ENCODE results near the gene CPO. TPM values are rescaled to one million over a fixed set of nuclear protein-coding genes. Genes with fewer than 3 reads are reported as not detected.

CPO gene, protein sequence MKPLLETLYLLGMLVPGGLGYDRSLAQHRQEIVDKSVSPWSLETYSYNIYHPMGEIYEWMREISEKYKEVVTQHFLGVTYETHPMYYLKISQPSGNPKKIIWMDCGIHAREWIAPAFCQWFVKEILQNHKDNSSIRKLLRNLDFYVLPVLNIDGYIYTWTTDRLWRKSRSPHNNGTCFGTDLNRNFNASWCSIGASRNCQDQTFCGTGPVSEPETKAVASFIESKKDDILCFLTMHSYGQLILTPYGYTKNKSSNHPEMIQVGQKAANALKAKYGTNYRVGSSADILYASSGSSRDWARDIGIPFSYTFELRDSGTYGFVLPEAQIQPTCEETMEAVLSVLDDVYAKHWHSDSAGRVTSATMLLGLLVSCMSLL
- total RNA-seq (1 to 10 TPM in 1 of 7 donors, under 1 TPM in 3, not detected in 3; 0.23 to 1.1 (median 0.34) TPM), polyA plus RNA-seq (10 to 100 TPM in 1 of 2 donors, under 1 TPM in 1; 0.17 to 31.8 TPM)
- long read RNA-seq, donor 1, result 0 reads
- long read RNA-seq, donor 2, result 0 reads
- long read RNA-seq, donor 3, result 0 reads

DNA sequence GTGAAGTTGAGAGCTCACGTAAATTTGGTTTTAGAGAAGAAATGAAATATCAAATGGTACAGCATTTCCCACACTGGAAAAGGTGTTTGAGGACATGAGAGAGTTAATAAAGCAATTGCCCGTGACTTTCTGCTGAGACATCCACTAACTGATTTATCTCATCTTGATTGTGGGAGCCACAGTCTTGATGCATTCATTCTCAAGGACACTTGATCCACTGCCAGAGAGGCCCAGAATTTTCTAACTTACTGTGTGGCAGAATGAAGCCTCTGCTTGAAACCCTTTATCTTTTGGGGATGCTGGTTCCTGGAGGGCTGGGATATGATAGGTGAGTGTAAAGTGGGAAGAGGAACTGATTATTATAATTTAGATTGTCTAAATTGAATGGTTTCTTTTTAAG is at the start of gene CPO:
CPO (plus strand) TSS at position 179 of the 400 bp plus-strand sequence; CDS start at position 261, 82 bp downstream.
- H3K36me3 ChIP-seq, result no peaks in the 10 kb centered on the region
- no peak for DNase-seq
- no peaks in the 10 kb centered on the region for H3K4me1 ChIP-seq (ENCODE audit: insufficient read depth)
- TF ChIP-seq POLR2A (IDR thresholded peaks at IDR 0.05), result no peak
- TF ChIP-seq, protein P1, sequence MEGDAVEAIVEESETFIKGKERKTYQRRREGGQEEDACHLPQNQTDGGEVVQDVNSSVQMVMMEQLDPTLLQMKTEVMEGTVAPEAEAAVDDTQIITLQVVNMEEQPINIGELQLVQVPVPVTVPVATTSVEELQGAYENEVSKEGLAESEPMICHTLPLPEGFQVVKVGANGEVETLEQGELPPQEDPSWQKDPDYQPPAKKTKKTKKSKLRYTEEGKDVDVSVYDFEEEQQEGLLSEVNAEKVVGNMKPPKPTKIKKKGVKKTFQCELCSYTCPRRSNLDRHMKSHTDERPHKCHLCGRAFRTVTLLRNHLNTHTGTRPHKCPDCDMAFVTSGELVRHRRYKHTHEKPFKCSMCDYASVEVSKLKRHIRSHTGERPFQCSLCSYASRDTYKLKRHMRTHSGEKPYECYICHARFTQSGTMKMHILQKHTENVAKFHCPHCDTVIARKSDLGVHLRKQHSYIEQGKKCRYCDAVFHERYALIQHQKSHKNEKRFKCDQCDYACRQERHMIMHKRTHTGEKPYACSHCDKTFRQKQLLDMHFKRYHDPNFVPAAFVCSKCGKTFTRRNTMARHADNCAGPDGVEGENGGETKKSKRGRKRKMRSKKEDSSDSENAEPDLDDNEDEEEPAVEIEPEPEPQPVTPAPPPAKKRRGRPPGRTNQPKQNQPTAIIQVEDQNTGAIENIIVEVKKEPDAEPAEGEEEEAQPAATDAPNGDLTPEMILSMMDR (IDR thresholded peaks at IDR 0.05), result no peak
- TF ChIP-seq EP300 (IDR thresholded peaks at IDR 0.05), result no peak
- no peak within 1 kb of the TSS for H3K4me3 ChIP-seq
- H3K27ac ChIP-seq, result no peak within 1 kb of the TSS
- WGBS, 3 donors, result 63 to 72% (median 71%) methylated on average over 2 of the region's 2 CpGs
- intact Hi-C loops (cut with DNase I), result no loop called here
- H3K27me3 ChIP-seq, result no peaks in the 10 kb centered on the region
- no peaks in the 10 kb centered on the region for H3K9me3 ChIP-seq

DNA sequence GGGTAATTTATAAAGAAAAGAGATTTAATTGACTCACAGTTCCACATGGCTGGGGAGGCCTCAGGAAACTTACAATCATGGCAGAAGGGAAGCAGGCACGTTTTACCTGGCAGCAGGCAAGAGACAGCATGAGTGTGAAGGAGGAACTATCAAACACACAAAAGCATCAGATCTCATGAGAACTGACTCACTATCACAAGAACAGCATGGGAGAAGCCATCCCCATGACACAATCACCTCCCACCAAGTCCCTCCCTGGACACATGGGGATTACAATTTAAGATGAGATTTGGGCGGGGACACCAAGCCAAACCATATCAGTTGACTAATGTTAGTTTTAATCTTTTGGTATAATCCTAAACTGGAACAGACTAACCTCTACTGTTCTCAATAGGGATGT is 49.1 kb upstream of the CPO start:
- H3K27ac ChIP-seq, result no peak overlapping the region
- no peaks in the 10 kb centered on the region for H3K27me3 ChIP-seq
- no peak for TF ChIP-seq EP300 (IDR thresholded peaks at IDR 0.05)
- no peak for TF ChIP-seq POLR2A (IDR thresholded peaks at IDR 0.05)
- TF ChIP-seq, protein P1 (IDR thresholded peaks at IDR 0.05), result no peak
- no peak for DNase-seq
- no peaks in the 10 kb centered on the region for H3K36me3 ChIP-seq
- intact Hi-C loops (cut with DNase I), result no loop called here
- no peak overlapping the region for H3K4me3 ChIP-seq
- H3K9me3 ChIP-seq, result no peaks in the 10 kb centered on the region
- WGBS, 3 donors, result 72 to 94% (median 81%) methylated on average over 2 of the region's 2 CpGs
- H3K4me1 ChIP-seq (ENCODE audit: insufficient read depth), result no peaks in the 10 kb centered on the region

DNA sequence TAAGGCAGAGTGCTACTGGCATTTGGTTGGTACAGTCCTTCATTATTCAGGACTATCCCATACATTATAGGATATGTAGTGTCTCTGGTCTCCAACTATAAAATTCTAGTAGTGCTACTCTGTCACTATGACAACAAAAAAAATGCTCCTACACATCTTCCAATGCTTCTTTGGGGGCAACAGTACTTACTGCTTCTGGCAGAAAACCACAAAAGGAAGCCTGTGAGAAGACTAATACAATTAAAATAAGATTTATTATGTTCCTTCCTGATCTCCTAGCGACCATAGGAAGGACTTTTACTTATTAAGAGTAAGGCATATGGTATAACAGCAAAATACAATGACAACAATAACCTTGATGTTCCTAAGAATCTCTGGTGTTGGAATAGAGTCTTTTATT is 48.4 kb upstream of the CPO start:
- H3K36me3 ChIP-seq, result no peaks in the 10 kb centered on the region
- H3K4me1 ChIP-seq (ENCODE audit: insufficient read depth), result no peaks in the 10 kb centered on the region
- 15 to 41% (median 25%) methylated on average over 1 of the region's 1 CpG for WGBS, 3 donors
- TF ChIP-seq POLR2A (IDR thresholded peaks at IDR 0.05) (no peak), EP300 (IDR thresholded peaks at IDR 0.05) (no peak)
- TF ChIP-seq, protein P1 (IDR thresholded peaks at IDR 0.05), result no peak
- H3K9me3 ChIP-seq, result no peaks in the 10 kb centered on the region
- H3K27ac ChIP-seq, result no peak overlapping the region
- H3K4me3 ChIP-seq, result no peak overlapping the region
- no peaks in the 10 kb centered on the region for H3K27me3 ChIP-seq
- no peak for DNase-seq
- intact Hi-C loops (cut with DNase I), result no loop called here

DNA sequence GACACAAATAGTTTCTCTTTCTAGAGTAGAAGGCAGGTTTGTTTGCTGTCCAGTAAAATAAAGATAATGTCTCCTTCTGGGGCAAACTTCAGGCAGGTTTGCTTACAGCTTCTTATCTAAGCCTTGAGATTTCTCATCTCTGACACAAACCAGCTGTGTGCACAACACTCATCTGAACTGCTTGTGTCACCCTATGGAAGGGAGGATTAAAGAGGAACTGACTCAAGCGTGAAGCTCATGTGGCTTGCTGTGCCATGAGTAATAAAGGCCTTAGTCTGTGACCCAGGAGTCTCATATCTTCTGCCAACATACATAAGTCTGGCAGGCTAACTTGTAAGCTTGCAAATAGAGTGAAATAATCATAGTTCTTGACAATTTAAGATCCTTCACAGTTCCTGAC is 24.2 kb upstream of the CPO start:
- Histone ChIP-seq H3K9me3 (no peaks in the 10 kb centered on the region), H3K36me3 (no peaks in the 10 kb centered on the region), H3K27me3 (no peaks in the 10 kb centered on the region), H3K4me3 (no peak overlapping the region), H3K4me1 (ENCODE audit: insufficient read depth) (no peaks in the 10 kb centered on the region), H3K27ac (no peak overlapping the region)
- TF ChIP-seq EP300 (IDR thresholded peaks at IDR 0.05), result no peak
- no peak for TF ChIP-seq POLR2A (IDR thresholded peaks at IDR 0.05)
- TF ChIP-seq, protein P1 (IDR thresholded peaks at IDR 0.05), result no peak
- intact Hi-C loops (cut with DNase I), result no loop called here
- 4 to 18% (median 12%) methylated on average over 1 of the region's 1 CpG for WGBS, 3 donors
- DNase-seq, result no peak
